AG04450 (cell line): ENCODE data around the gene FBXW9. TPM values are rescaled to one million over a fixed set of nuclear protein-coding genes. Genes with fewer than 3 reads are reported as not detected.
"Not testable (repeated sequence)": the region's sequence is repeated elsewhere in the genome, so short reads cannot be mapped to it uniquely, and the experiment has no call there.

ENCODE experiments used
- CTCF ChIA-PET: fragments of 300-600, 350-600 bp; formaldehyde crosslinking; extraction: SDS; loops from one replicate; lab custom pipeline; 2022; ENCODE audit warnings: antibody characterized with exemption, inconsistent platforms; lab: Charles Lee
- POLR2A ChIA-PET: fragments of 350-600 bp; formaldehyde crosslinking; extraction: SDS; loops from one replicate; lab custom pipeline; 2021; ENCODE audit warnings: antibody characterized with exemption, inconsistent platforms; lab: Yijun Ruan, JAX
- DNase-seq: peaks from one replicate; pipeline ENCODE4 v3.0.0-alpha.2; 2011; ENCODE audit warnings: low read depth, low spot score
- H3K27ac ChIP-seq: one replicate; pipeline ENCODE4 v1.5.1; 2012; ENCODE audit warnings: low read depth, low read length, control low read depth
- H3K27me3 ChIP-seq: one replicate; pipeline ENCODE4 v1.6.0; 2012; ENCODE audit warnings: low read length; ENCODE audit not compliant: control insufficient read depth, insufficient read depth
- H3K4me3 ChIP-seq: 2 replicates; pipeline ENCODE4 v1.5.1; 2011; ENCODE audit warnings: mild to moderate bottlenecking, low read depth, low read length, control low read depth
- H3K9me3 ChIP-seq: 2 replicates; pipeline ENCODE4 v1.5.1; 2012; ENCODE audit warnings: low read length; ENCODE audit not compliant: control insufficient read depth, insufficient read depth
- polyA plus RNA-seq: library from polyadenylated mRNA; depleted of rRNA; stranded (reverse); fragments of >200 nt; gene quantifications from 2 replicates; pipeline ENCODE4 v1.2.3, GENCODE V29; 2011
- TF ChIP-seq, protein P1 (sequence below): IDR thresholded peaks from 2 replicates; pipeline ENCODE4 v1.5.1; 2011; ENCODE audit warnings: low read depth, low read length, control low read depth, inconsistent platforms

FBXW9 gene
- polyA plus RNA-seq, 1 experiment: 4.8 TPM

GRCh38 chr19:12681074-12681987 lies 15.1 kb downstream of the FBXW9 start, which contains the start of gene DHPS:
TSS of gene DHPS (minus strand) at chr19:12681880. CDS start at chr19:12681766, 114 bp downstream.
- DNase-seq: peak; percentile 93
- H3K27ac ChIP-seq: peak within 1 kb of the TSS; percentile 99
- CTCF ChIA-PET: interaction anchor here (2.0 to 2.8 kb wide), 2 partner anchors 9 to 167 kb away, joined by 7 to 9 read pairs; no protein-coding TSS in a partner anchor
- H3K27me3 ChIP-seq: no peaks in the 10 kb centered on the region
- peaks cover 4% of the 10 kb centered on the region; the same call in 1 of the 2 replicates for H3K9me3 ChIP-seq
- POLR2A ChIA-PET: interaction anchor here (0.6 to 1.9 kb wide), 14 partner anchors 9 to 1510 kb away, joined by 3 to 9 read pairs (median 6); partner anchors contain the start of genes FBXW9, JUNB, MAN2B1 and WDR83
- TF ChIP-seq, protein P1, sequence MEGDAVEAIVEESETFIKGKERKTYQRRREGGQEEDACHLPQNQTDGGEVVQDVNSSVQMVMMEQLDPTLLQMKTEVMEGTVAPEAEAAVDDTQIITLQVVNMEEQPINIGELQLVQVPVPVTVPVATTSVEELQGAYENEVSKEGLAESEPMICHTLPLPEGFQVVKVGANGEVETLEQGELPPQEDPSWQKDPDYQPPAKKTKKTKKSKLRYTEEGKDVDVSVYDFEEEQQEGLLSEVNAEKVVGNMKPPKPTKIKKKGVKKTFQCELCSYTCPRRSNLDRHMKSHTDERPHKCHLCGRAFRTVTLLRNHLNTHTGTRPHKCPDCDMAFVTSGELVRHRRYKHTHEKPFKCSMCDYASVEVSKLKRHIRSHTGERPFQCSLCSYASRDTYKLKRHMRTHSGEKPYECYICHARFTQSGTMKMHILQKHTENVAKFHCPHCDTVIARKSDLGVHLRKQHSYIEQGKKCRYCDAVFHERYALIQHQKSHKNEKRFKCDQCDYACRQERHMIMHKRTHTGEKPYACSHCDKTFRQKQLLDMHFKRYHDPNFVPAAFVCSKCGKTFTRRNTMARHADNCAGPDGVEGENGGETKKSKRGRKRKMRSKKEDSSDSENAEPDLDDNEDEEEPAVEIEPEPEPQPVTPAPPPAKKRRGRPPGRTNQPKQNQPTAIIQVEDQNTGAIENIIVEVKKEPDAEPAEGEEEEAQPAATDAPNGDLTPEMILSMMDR: no peak
- H3K4me3 ChIP-seq: peak within 1 kb of the TSS; percentile 98

- ChIA-PET CTCF (interaction anchor here (0.5 to 2.8 kb wide), 4 partner anchors 8 to 223 kb away, joined by 3 to 9 read pairs (median 4); no protein-coding TSS in a partner anchor), POLR2A (no interaction called here)
- TF ChIP-seq, protein P1: no peak
- peaks cover 4% of the 10 kb centered on the region; the same call in 1 of the 2 replicates for H3K9me3 ChIP-seq
- no peak overlapping the region for H3K4me3 ChIP-seq
- no peaks in the 10 kb centered on the region for H3K27me3 ChIP-seq
- no peak for DNase-seq
- H3K27ac ChIP-seq: no peak overlapping the region
These were observed 16.4 kb downstream of the FBXW9 start for GRCh38 chr19:12680034-12680433.

DNA sequence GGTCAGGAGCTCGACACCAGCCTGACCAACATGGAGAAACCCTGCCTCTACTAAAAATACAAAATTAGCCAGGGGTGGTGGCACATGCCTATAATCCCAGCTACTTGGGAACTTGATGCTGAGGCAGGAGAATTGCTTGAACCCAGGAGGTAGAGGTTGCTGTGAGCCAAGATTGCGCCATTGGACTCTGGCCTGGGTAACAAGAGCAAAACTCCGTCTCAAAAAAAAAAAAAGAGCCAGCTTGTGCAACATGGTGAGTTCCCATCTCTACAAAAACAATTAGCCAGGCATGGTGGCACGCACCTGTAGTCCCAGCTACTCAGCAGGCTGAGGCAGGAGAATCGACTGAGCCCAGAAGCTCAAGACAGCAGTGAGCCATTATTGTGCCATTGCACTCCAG lies 18.4 kb downstream of the FBXW9 start:
- POLR2A ChIA-PET: interaction anchor here (0.5 to 0.9 kb wide), 4 partner anchors 9 to 39 kb away, joined by 3 to 4 read pairs (median 4); partner anchors contain the start of gene GNG14
- not testable (repeated sequence) for H3K9me3 ChIP-seq, H3K27me3 ChIP-seq, H3K27ac ChIP-seq, DNase-seq, H3K4me3 ChIP-seq
- CTCF ChIA-PET: interaction anchor here (0.7 to 1.3 kb wide), 4 partner anchors 38 to 118 kb away, joined by 3 to 4 read pairs (median 4); no protein-coding TSS in a partner anchor

DNA sequence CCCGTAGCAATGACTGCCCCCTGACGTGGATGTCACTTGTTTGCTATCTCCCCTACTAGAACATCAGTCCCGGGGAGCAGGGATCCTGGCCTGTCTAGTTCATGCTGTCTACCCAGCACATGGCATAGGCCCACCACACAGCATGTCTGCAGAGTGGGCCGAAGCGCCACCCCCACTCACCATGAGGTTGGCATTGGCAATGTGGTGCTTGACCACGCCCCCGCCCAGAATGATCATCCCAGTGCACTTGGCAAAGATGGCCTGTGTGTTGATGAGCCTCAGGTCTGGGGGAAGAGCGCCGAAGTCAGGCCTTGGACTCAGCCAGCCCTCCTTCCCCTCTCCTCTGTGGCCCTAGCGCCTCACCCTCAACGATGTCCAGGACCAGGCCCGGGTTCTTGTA lies 19.5 kb downstream of the FBXW9 start:
- Histone ChIP-seq H3K4me3 (no peak overlapping the region), H3K9me3 (peaks cover 4% of the 10 kb centered on the region; the same call in 1 of the 2 replicates), H3K27ac (no peak overlapping the region), H3K27me3 (no peaks in the 10 kb centered on the region)
- CTCF ChIA-PET: interaction anchor here (0.5 to 3.2 kb wide), 8 partner anchors 9 to 170 kb away, joined by 3 to 20 read pairs (median 4); no protein-coding TSS in a partner anchor
- POLR2A ChIA-PET: no interaction called here
- no peak for DNase-seq
- TF ChIP-seq, protein P1: no peak

- Histone ChIP-seq H3K4me3 (no peak overlapping the region), H3K27me3 (no peaks in the 10 kb centered on the region), H3K27ac (no peak overlapping the region), H3K9me3 (peaks cover 1% of the 10 kb centered on the region; the same call in 1 of the 2 replicates)
- POLR2A ChIA-PET: no interaction called here
- CTCF ChIA-PET: interaction anchor here (0.6 to 3.2 kb wide), 6 partner anchors 8 to 171 kb away, joined by 3 to 20 read pairs (median 5); no protein-coding TSS in a partner anchor
- DNase-seq: peak; percentile 27
- TF ChIP-seq, protein P1: peak; percentile 83
These were observed 20.0 kb downstream of the FBXW9 start for GRCh38 chr19:12676384-12676792.
